Measurements from ENCODE around the gene AKAP13. TPM values are rescaled to one million over a fixed set of nuclear protein-coding genes. Genes with fewer than 3 reads are reported as not detected.

Gene AKAP13
- total and polyA plus RNA-seq, 2 of the 8 experiments (the other 6 are each of a cell fraction or from before 2014, with no cell fraction given): 14.0 to 46.2 TPM

DNA sequence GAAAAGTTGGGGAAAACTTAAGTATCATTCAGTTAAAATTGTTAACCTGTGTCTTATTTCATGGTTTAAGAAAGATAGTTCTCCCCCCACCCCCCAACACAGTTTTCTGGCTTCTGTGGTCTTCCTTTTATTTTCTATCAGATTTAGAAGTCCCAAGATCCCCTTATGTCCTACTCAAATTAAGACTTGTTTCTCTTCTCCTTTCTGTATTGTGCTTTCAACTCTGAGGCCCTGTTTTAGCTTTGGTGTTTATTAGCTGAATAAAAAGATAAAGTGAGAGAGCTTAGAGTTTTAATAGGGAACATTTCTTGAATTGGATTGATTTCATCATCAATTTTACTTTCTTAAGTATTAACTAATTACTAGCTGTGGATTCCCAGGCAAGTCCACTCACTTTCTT is 62.6 kb downstream of the AKAP13 start:
- FAIRE-seq: no peak
- H3K79me2 ChIP-seq (ENCODE audit: control insufficient read depth in 1 of 2, insufficient read depth in 2 of 2, low read length in 2 of 2): peaks cover 3 to 73% of the 10 kb centered on the region in 2 experiments; a peak in 2 of 4 replicates
- H3K9ac ChIP-seq (replicated peaks in 1 of 4; ENCODE audit: extremely low read depth in 1 of 4, low read depth in 3 of 4, low read length in 3 of 4): no peak overlapping the region

More for the DNA sequence above, 62.6 kb downstream of the AKAP13 start:
- Histone ChIP-seq H3K14ac (ENCODE audit: insufficient read length) (no peak overlapping the region), H4K20me1 (replicated peaks in 1 of 2; ENCODE audit: control insufficient read depth in 1 of 2, insufficient read depth in 2 of 2, low read length in 2 of 2) (peaks cover 0 to 5% of the 10 kb centered on the region in 2 experiments), H2BK12ac (ENCODE audit: low read depth, low read length) (no peak overlapping the region), H3K9me3 (ENCODE audit: insufficient read depth in 2 of 2, low read depth in 1 of 2, low read length in 1 of 2) (no peaks in the 10 kb centered on the region), H3K18ac (ENCODE audit: extremely low read depth, low read length) (no peak overlapping the region), H3K56ac (replicated peaks; ENCODE audit: insufficient read length, low read depth, low read length) (no peak overlapping the region), H2AFZ (ENCODE audit: low read length) (no peak overlapping the region), H2AK5ac (ENCODE audit: low read depth, low read length) (no peak overlapping the region), H4K5ac (ENCODE audit: insufficient read length, low read depth, low read length) (no peak overlapping the region), H3K36me3 (ENCODE audit: control insufficient read depth in 2 of 4, insufficient read depth in 4 of 4, low read length in 3 of 4) (no peaks in the 10 kb centered on the region), H2BK15ac (ENCODE audit: low read length) (no peak overlapping the region), H3K4me2 (ENCODE audit: insufficient read depth in 1 of 2, low read depth in 2 of 2, low read length in 2 of 2) (no peak overlapping the region), H3K23me2 (ENCODE audit: low read depth, low read length) (no peaks in the 10 kb centered on the region), H3K27me3 (replicated peaks in 1 of 4; ENCODE audit: control insufficient read depth in 3 of 4, extremely low read depth in 1 of 4, insufficient read depth in 3 of 4, low read length in 3 of 4) (no peaks in the 10 kb centered on the region), H3K4me3 (ENCODE audit: extremely low read depth in 1 of 4, insufficient read depth in 2 of 4, low read depth in 3 of 4, low read length in 4 of 4) (no peak overlapping the region), H2BK20ac (ENCODE audit: low read length) (no peak overlapping the region), H3K23ac (ENCODE audit: insufficient read length) (no peak overlapping the region), H4K91ac (replicated peaks; ENCODE audit: insufficient read length, low read length) (no peak overlapping the region), H3K27ac (ENCODE audit: low read depth, low read length) (no peak overlapping the region), H3K4me1 (replicated peaks in 1 of 4; ENCODE audit: control insufficient read depth in 3 of 4, insufficient read depth in 4 of 4, low read length in 3 of 4) (peaks cover 2 to 9% (median 5%) of the 10 kb centered on the region in 4 experiments; a peak in 4 of 7 replicates), H3K79me1 (ENCODE audit: low read depth, low read length) (peaks cover 3% of the 10 kb centered on the region; the same call in 1 of the 2 replicates), H4K8ac (ENCODE audit: extremely low read depth, insufficient read depth, low read length) (no peak overlapping the region), H3K4ac (replicated peaks; ENCODE audit: insufficient read length, low read depth, low read length) (no peak overlapping the region), H2BK5ac (ENCODE audit: low read depth, low read length) (no peak overlapping the region), H2BK120ac (replicated peaks; ENCODE audit: low read depth, low read length) (no peak overlapping the region)
- ChIA-PET CTCF (ENCODE audit: partially characterized antibody) (interaction anchor here (1.2 kb wide), 1 partner anchor 30 kb away, joined by 4 read pairs; no protein-coding TSS in a partner anchor), POLR2A (ENCODE audit: partially characterized antibody) (no interaction called here)
- DNase-seq (ENCODE audit: low read depth in 1 of 2, low spot score in 2 of 2): no peak
- no peak for TF ChIP-seq CREB1 (IDR thresholded peaks at IDR 0.05)
- no peak for TF ChIP-seq HDAC6 (IDR thresholded peaks at IDR 0.05; ENCODE audit: low read depth, low read length)
- TF ChIP-seq CHD1 (IDR thresholded peaks at IDR 0.05; ENCODE audit: low read depth, low read length): no peak
- TF ChIP-seq RXRA (IDR thresholded peaks at IDR 0.05; ENCODE audit: insufficient read depth, low read depth, low read length): no peak
- TF ChIP-seq BCL11A (IDR thresholded peaks at IDR 0.05; ENCODE audit: low read depth in 2 of 2, low read length in 2 of 2): no peak
- TF ChIP-seq HDAC2 (IDR thresholded peaks at IDR 0.05; ENCODE audit: borderline replicate concordance in 1 of 2, low read depth in 2 of 2, low read length in 2 of 2): no peak

Measured in H1 (cell line).